H1 (cell line): ENCODE measurements around the gene RNF212. TPM values are rescaled to one million over a fixed set of nuclear protein-coding genes. Genes with fewer than 3 reads are reported as not detected.

Experiments
- CTCF ChIA-PET: fragments of 300-600 bp; sonication (Branson Sonifier 250); formaldehyde crosslinking; loops from one replicate; lab custom pipeline; 2021; ENCODE audit not compliant: partially characterized antibody; lab: Charles Lee
- POLR2A ChIA-PET: fragments of 300-600 bp; sonication (Branson Sonifier 250); formaldehyde crosslinking; loops from one replicate; lab custom pipeline; 2021; ENCODE audit warnings: inconsistent platforms; ENCODE audit not compliant: partially characterized antibody; lab: Charles Lee
- DNase-seq, 2 experiments: peaks; one replicate each; pipeline versions ENCODE4 v3.0.0 to v3.0.0-alpha.2; 2010 to 2022; ENCODE audit warnings: low spot score in 2 of 2, low read depth in 1 of 2, mixed read lengths in 1 of 2
- FAIRE-seq: peaks from 2 replicates; lab custom pipeline; 2011; peaks lifted over from hg19 to GRCh38; lab: Jason Lieb, UNC
- H2AFZ ChIP-seq: 2 replicates; pipeline ENCODE4 v1.8.1; 2012; ENCODE audit warnings: low read length, inconsistent platforms
- H2AK5ac ChIP-seq: 2 replicates; pipeline ENCODE4 v1.6.1; 2013; ENCODE audit warnings: low read depth, low read length
- H2BK120ac ChIP-seq: replicated peaks from 2 replicates; pipeline ENCODE3; 2013; ENCODE audit warnings: low read depth, low read length, inconsistent platforms
- H2BK12ac ChIP-seq: 2 replicates; pipeline ENCODE4 v1.6.1; 2013; ENCODE audit warnings: low read depth, low read length
- H2BK15ac ChIP-seq: 2 replicates; pipeline ENCODE4 v1.6.1; 2013; ENCODE audit warnings: low read length
- H2BK20ac ChIP-seq: 2 replicates; pipeline ENCODE4 v1.6.1; 2013; ENCODE audit warnings: low read length
- H2BK5ac ChIP-seq: 2 replicates; pipeline ENCODE4 v1.6.1; 2013; ENCODE audit warnings: low read depth, low read length
- H3K14ac ChIP-seq: 2 replicates; pipeline ENCODE4 v1.6.1; 2013; ENCODE audit warnings: inconsistent platforms; ENCODE audit not compliant: insufficient read length
- H3K18ac ChIP-seq: 2 replicates; pipeline ENCODE4 v1.6.1; 2013; ENCODE audit warnings: low read length; ENCODE audit errors: extremely low read depth
- H3K23ac ChIP-seq: 2 replicates; pipeline ENCODE4 v1.6.1; 2013; ENCODE audit warnings: inconsistent platforms; ENCODE audit not compliant: insufficient read length
- H3K23me2 ChIP-seq: 2 replicates; pipeline ENCODE4 v1.6.1; 2013; ENCODE audit warnings: low read depth, low read length
- H3K27ac ChIP-seq: 2 replicates; pipeline ENCODE4 v1.6.1; 2011; ENCODE audit warnings: low read depth, low read length, inconsistent platforms
- H3K27me3 ChIP-seq, 4 experiments: replicated peaks in 1 of 4; 1 replicate in 1 of 4; 2 replicates in 3 of 4; pipeline versions ENCODE4 v1.6.1 to v1.8.1; 2011 to 2013; ENCODE audit warnings: low read length in 3 of 4, mild to moderate bottlenecking in 3 of 4, inconsistent platforms in 2 of 4, mixed read lengths in 2 of 4, moderate library complexity in 1 of 4; ENCODE audit not compliant: control insufficient read depth in 3 of 4, insufficient read depth in 3 of 4; ENCODE audit errors: extremely low read depth in 1 of 4
- H3K36me3 ChIP-seq, 4 experiments: 2 replicates each; pipeline versions ENCODE4 v1.6.1 to v1.8.1; 2011 to 2013; ENCODE audit warnings: mild to moderate bottlenecking in 4 of 4, low read length in 3 of 4, moderate library complexity in 2 of 4, control low read depth in 1 of 4, inconsistent platforms in 1 of 4; ENCODE audit not compliant: insufficient read depth in 4 of 4, control insufficient read depth in 2 of 4
- H3K4ac ChIP-seq: replicated peaks from 2 replicates; pipeline ENCODE3; 2013; ENCODE audit warnings: low read length, low read depth, mixed read lengths, inconsistent platforms; ENCODE audit not compliant: insufficient read length
- H3K4me1 ChIP-seq, 4 experiments: replicated peaks in 1 of 4; 1 replicate in 1 of 4; 2 replicates in 3 of 4; pipeline versions ENCODE4 v1.6.1 to v1.8.1; 2011 to 2013; ENCODE audit warnings: low read length in 3 of 4, inconsistent platforms in 2 of 4, mixed read lengths in 1 of 4; ENCODE audit not compliant: insufficient read depth in 4 of 4, control insufficient read depth in 3 of 4
- H3K4me2 ChIP-seq, 2 experiments: 2 replicates each; pipeline versions ENCODE4 v1.6.1 to v1.8.1; 2011 to 2013; ENCODE audit warnings: low read depth in 2 of 2, low read length in 2 of 2, control low read depth in 1 of 2, inconsistent platforms in 1 of 2, mild to moderate bottlenecking in 1 of 2; ENCODE audit not compliant: insufficient read depth in 1 of 2
- H3K4me3 ChIP-seq, 4 experiments: fragments of 200-600, 300-600 bp in 1 of 4; sonication (generic), shearing (Covaris generic), sonication (Bioruptor Twin) in 1 of 4; 2 replicates each; pipeline versions ENCODE4 v1.5.1 to v1.8.1; 2011 to 2016; ENCODE audit warnings: low read length in 4 of 4, low read depth in 3 of 4, control low read depth in 2 of 4, inconsistent platforms in 2 of 4, mild to moderate bottlenecking in 2 of 4, mixed read lengths in 1 of 4, moderate library complexity in 1 of 4; ENCODE audit not compliant: insufficient read depth in 2 of 4; ENCODE audit errors: extremely low read depth in 1 of 4
- H3K56ac ChIP-seq: replicated peaks from 2 replicates; pipeline ENCODE3; 2013; ENCODE audit warnings: low read depth, mild to moderate bottlenecking, mixed read lengths, low read length, inconsistent platforms; ENCODE audit not compliant: insufficient read length
- H3K79me1 ChIP-seq: 2 replicates; pipeline ENCODE4 v1.6.1; 2013; ENCODE audit warnings: low read depth, low read length, control low read depth
- H3K79me2 ChIP-seq, 2 experiments: 2 replicates each; pipeline versions ENCODE4 v1.6.1 to v1.8.1; 2012 to 2013; ENCODE audit warnings: low read length in 2 of 2, mild to moderate bottlenecking in 2 of 2, inconsistent platforms in 1 of 2; ENCODE audit not compliant: insufficient read depth in 2 of 2, control insufficient read depth in 1 of 2
- H3K9ac ChIP-seq, 4 experiments: replicated peaks in 1 of 4; 1 replicate in 1 of 4; 2 replicates in 3 of 4; pipeline versions ENCODE4 v1.6.1 to v1.8.1; 2011 to 2013; ENCODE audit warnings: low read depth in 3 of 4, low read length in 3 of 4, control low read depth in 2 of 4, mild to moderate bottlenecking in 2 of 4, moderate library complexity in 2 of 4, inconsistent platforms in 1 of 4; ENCODE audit errors: extremely low read depth in 1 of 4
- H3K9me3 ChIP-seq, 2 experiments: 2 replicates each; pipeline versions ENCODE4 v1.6.1 to v1.8.1; 2012 to 2013; ENCODE audit warnings: mild to moderate bottlenecking in 2 of 2, moderate library complexity in 2 of 2, control low read depth in 1 of 2, inconsistent platforms in 1 of 2, low read depth in 1 of 2, low read length in 1 of 2, mixed read lengths in 1 of 2; ENCODE audit not compliant: insufficient read depth in 2 of 2
- H4K20me1 ChIP-seq, 2 experiments: replicated peaks in 1 of 2; 2 replicates each; pipeline versions ENCODE3 to v1.8.1; 2011 to 2013; ENCODE audit warnings: inconsistent platforms in 2 of 2, low read length in 2 of 2, mild to moderate bottlenecking in 1 of 2; ENCODE audit not compliant: insufficient read depth in 2 of 2, control insufficient read depth in 1 of 2
- H4K5ac ChIP-seq: 2 replicates; pipeline ENCODE4 v1.6.1; 2013; ENCODE audit warnings: low read length, low read depth, mixed read lengths, inconsistent platforms; ENCODE audit not compliant: insufficient read length
- H4K8ac ChIP-seq: 2 replicates; pipeline ENCODE4 v1.8.0; 2013; ENCODE audit warnings: mild to moderate bottlenecking, moderate library complexity, low read length, inconsistent platforms; ENCODE audit not compliant: insufficient read depth; ENCODE audit errors: extremely low read depth
- H4K91ac ChIP-seq: replicated peaks from 2 replicates; pipeline ENCODE3; 2013; ENCODE audit warnings: low read length, mixed read lengths, inconsistent platforms; ENCODE audit not compliant: insufficient read length
- CHD1 ChIP-seq: IDR thresholded peaks from 2 replicates; pipeline ENCODE4 v1.6.1; 2012; ENCODE audit warnings: low read depth, low read length, improper control_type of control experiment
- EGR1 ChIP-seq: IDR thresholded peaks from 2 replicates; pipeline ENCODE4 v1.6.1; 2011; ENCODE audit warnings: low read depth, low read length, borderline replicate concordance
- EP300 ChIP-seq, 2 experiments: IDR thresholded peaks; 1 replicate in 1 of 2; 2 replicates in 1 of 2; pipeline ENCODE4 v1.6.1; 2011 to 2012; ENCODE audit warnings: low read depth in 2 of 2, low read length in 2 of 2, mild to moderate bottlenecking in 2 of 2, borderline replicate concordance in 1 of 2, inconsistent platforms in 1 of 2, moderate library complexity in 1 of 2
- PHF8 ChIP-seq: fragments of 200-600 bp; sonication (generic); conservative IDR thresholded peaks from 2 replicates; pipeline ENCODE4 v1.7.1; 2012; ENCODE audit warnings: low read depth, mild to moderate bottlenecking, inconsistent platforms, low read length, moderate library complexity
- RAD21 ChIP-seq, 2 experiments: IDR thresholded peaks in 1 of 2; conservative IDR thresholded peaks in 1 of 2; 2 replicates each; pipeline ENCODE4 v1.6.1; 2011; ENCODE audit warnings: low read depth in 2 of 2, low read length in 2 of 2, improper control_type of control experiment in 1 of 2, inconsistent platforms in 1 of 2, mild to moderate bottlenecking in 1 of 2, moderate library complexity in 1 of 2
- TAF7 ChIP-seq: optimal IDR thresholded peaks from 2 replicates; pipeline ENCODE3; 2011; ENCODE audit warnings: low read depth, mild to moderate bottlenecking, inconsistent platforms, low read length, moderate library complexity, borderline replicate concordance
- WGBS, 2 experiments: shearing (Covaris generic) in 1 of 2; methylation state at CpG; one replicate each; pipeline versions ENCODE4 v1.1.6 to v1.1.7; 2013 to 2015; ENCODE audit warnings: low lambda C conversion rate in 2 of 2, mixed read lengths in 2 of 2, inconsistent platforms in 1 of 2, low coverage in 1 of 2, missing lambda C conversion rate in 1 of 2; ENCODE audit not compliant: insufficient replicate concordance in 2 of 2, insufficient coverage in 1 of 2, insufficient read length in 1 of 2; ENCODE audit errors: extremely low coverage in 1 of 2, missing lambda C conversion rate in 1 of 2; 5-methylcytosine and 5-hydroxymethylcytosine counted together
- polyA plus RNA-seq, 7 experiments: library from polyadenylated mRNA; depleted of rRNA in 3 of 7; stranded (reverse) in 5 of 7; unstranded in 2 of 7; fragments of >200 nt in 5 of 7; fragments of 200-250 nt in 2 of 7; gene quantifications; 1 replicate in 5 of 7; 2 replicates in 1 of 7; 4 replicates in 1 of 7; pipeline versions ENCODE4 v1.2.1 to v1.2.3, GENCODE V29; 2011 to 2013; ENCODE audit warnings: missing spikeins in 2 of 7, mixed read lengths in 2 of 7
- total RNA-seq: library from RNA; stranded (reverse); fragmentation: NEBNext Ultra II Directional; extraction: Animal tissue kit (Norgen Biotek cat#: 25700); gene quantifications from 2 replicates; pipeline ENCODE4 v1.2.1, GENCODE V29; 2021

The RNF212 gene
- total and polyA plus RNA-seq, 2 of the 8 experiments (the other 6 are each of a cell fraction or from before 2014, with no cell fraction given): 3.4 to 5.4 TPM

GRCh38 chr4:1052231-1052671, 61.1 kb downstream of the RNF212 start:
- H3K14ac ChIP-seq: no peak overlapping the region
- no peak overlapping the region for H3K27ac ChIP-seq
- no peak overlapping the region for H2AK5ac ChIP-seq
- H2BK12ac ChIP-seq: no peak overlapping the region
- POLR2A ChIA-PET: interaction anchor here (0.8 kb wide), 1 partner anchor 120 kb away, joined by 4 read pairs; the partner anchor contains the start of genes GAK and TMEM175
- H3K27me3 ChIP-seq: peaks cover 0 to 28% (median 19%) of the 10 kb centered on the region in 4 experiments; a peak in 6 of 7 replicates
- H2BK120ac ChIP-seq: no peak overlapping the region
- H3K79me1 ChIP-seq: no peaks in the 10 kb centered on the region
- H3K9ac ChIP-seq: no peak overlapping the region
- no peaks in the 10 kb centered on the region for H3K36me3 ChIP-seq
- DNase-seq: no peak
- TF ChIP-seq EP300 (IDR thresholded peaks at IDR 0.05; ENCODE audit: borderline replicate concordance in 1 of 2, low read depth in 2 of 2, low read length in 2 of 2): no peak
- no peak for TF ChIP-seq CHD1
- TF ChIP-seq EGR1: no peak
- TF ChIP-seq RAD21 (IDR thresholded peaks at IDR 0.05 in 1 of 2, conservative IDR thresholded peaks at IDR 0.05 in 1 of 2; ENCODE audit: low read depth in 2 of 2, low read length in 2 of 2): no peak
- no peak for TF ChIP-seq PHF8
- TF ChIP-seq TAF7: no peak
- no peaks in the 10 kb centered on the region for H3K9me3 ChIP-seq
- no peak overlapping the region for H2BK15ac ChIP-seq
- no peak overlapping the region for H3K4me2 ChIP-seq
- peaks cover 0 to 2% of the 10 kb centered on the region in 2 experiments for H4K20me1 ChIP-seq
- H3K4me1 ChIP-seq: peaks cover 0 to 7% (median 4%) of the 10 kb centered on the region in 4 experiments; a peak in 2 of 7 replicates
- no peak overlapping the region for H3K23ac ChIP-seq
- H3K79me2 ChIP-seq: no peaks in the 10 kb centered on the region
- CTCF ChIA-PET: interaction anchor here (1.0 to 1.5 kb wide), 3 partner anchors 12 to 114 kb away, joined by 3 read pairs; no protein-coding TSS in a partner anchor
- FAIRE-seq: no peak
- H2BK5ac ChIP-seq: no peak overlapping the region
- 85% methylated on average over 15 of the region's 15 CpGs; no CpG with 5 or more reads in 1 of the 2 experiments for WGBS, 2 experiments
- no peak overlapping the region for H4K5ac ChIP-seq
- no peak overlapping the region for H3K4ac ChIP-seq
- H4K8ac ChIP-seq: no peak overlapping the region; the same call in 1 of the 2 replicates
- no peak overlapping the region for H4K91ac ChIP-seq
- H3K23me2 ChIP-seq: no peaks in the 10 kb centered on the region
- H2AFZ ChIP-seq: no peak overlapping the region
- H3K18ac ChIP-seq: no peak overlapping the region
- no peak overlapping the region for H3K56ac ChIP-seq
- no peak overlapping the region for H3K4me3 ChIP-seq
- H2BK20ac ChIP-seq: no peak overlapping the region
